ENCODE measurements around the gene TXNDC11. TPM values are rescaled to one million over a fixed set of nuclear protein-coding genes. Genes with fewer than 3 reads are reported as not detected.

The TXNDC11 gene
- total RNA-seq, 1 donor from 2014 or later, result 29.0 TPM

DNA sequence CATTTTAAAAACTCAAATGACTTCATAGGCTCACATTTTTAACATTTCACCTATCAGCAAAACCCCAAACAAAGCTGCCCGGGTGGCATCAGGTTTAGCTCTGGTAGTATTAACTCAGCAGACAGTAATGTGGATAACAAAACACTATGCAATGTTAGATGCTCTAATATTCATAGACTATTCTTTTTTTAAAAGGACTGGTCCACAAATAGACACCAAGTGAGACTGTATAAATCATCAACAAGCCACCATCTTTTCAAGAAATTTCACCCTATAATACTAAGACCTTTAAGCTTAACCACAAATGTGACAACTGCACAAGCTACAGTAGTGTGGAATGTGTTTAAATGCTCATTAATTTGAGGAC lies 54.2 kb downstream of the TXNDC11 start:
- H3K4me3 ChIP-seq (ENCODE audit: insufficient read depth, low read depth, low read length), result no peak overlapping the region
- H2AFZ ChIP-seq (ENCODE audit: low read depth, low read length), result no peak overlapping the region
- H3K27me3 ChIP-seq (ENCODE audit: insufficient read depth, low read length), result no peaks in the 10 kb centered on the region
- TF ChIP-seq, protein P1, sequence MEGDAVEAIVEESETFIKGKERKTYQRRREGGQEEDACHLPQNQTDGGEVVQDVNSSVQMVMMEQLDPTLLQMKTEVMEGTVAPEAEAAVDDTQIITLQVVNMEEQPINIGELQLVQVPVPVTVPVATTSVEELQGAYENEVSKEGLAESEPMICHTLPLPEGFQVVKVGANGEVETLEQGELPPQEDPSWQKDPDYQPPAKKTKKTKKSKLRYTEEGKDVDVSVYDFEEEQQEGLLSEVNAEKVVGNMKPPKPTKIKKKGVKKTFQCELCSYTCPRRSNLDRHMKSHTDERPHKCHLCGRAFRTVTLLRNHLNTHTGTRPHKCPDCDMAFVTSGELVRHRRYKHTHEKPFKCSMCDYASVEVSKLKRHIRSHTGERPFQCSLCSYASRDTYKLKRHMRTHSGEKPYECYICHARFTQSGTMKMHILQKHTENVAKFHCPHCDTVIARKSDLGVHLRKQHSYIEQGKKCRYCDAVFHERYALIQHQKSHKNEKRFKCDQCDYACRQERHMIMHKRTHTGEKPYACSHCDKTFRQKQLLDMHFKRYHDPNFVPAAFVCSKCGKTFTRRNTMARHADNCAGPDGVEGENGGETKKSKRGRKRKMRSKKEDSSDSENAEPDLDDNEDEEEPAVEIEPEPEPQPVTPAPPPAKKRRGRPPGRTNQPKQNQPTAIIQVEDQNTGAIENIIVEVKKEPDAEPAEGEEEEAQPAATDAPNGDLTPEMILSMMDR (IDR thresholded peaks at IDR 0.05; ENCODE audit: insufficient read depth, low read depth, low read length), result no peak
- TF ChIP-seq EZH2 (IDR thresholded peaks at IDR 0.05; ENCODE audit: insufficient read depth, low read length), result no peak
- no peaks in the 10 kb centered on the region for H3K9me3 ChIP-seq (ENCODE audit: insufficient read depth, low read depth, low read length)
- no peak overlapping the region for H3K27ac ChIP-seq (ENCODE audit: low read depth, low read length)
- peaks cover 29% of the 10 kb centered on the region for H3K36me3 ChIP-seq (ENCODE audit: insufficient read depth, low read length)
- Mint-ChIP-seq H3K9me3 (ENCODE audit: unreplicated experiment) (no peaks in the 10 kb centered on the region), H3K27me3 (ENCODE audit: low read depth, unreplicated experiment) (no peaks in the 10 kb centered on the region), H3K27ac (ENCODE audit: unreplicated experiment) (no peak overlapping the region), H3K36me3 (ENCODE audit: low read depth, unreplicated experiment) (peaks cover 32% of the 10 kb centered on the region), H3K4me1 (ENCODE audit: low read depth, unreplicated experiment) (peaks cover 2% of the 10 kb centered on the region), H3K4me3 (ENCODE audit: unreplicated experiment) (no peak overlapping the region)
- FAIRE-seq (no peak), DNase-seq (ENCODE audit: low read depth) (no peak)
- peaks cover 56% of the 10 kb centered on the region for H4K20me1 ChIP-seq (ENCODE audit: insufficient read depth, low read length)
- no peak overlapping the region for H3K4me2 ChIP-seq (ENCODE audit: low read length)
- H3K9ac ChIP-seq (ENCODE audit: low read length), result no peak overlapping the region
- H3K79me2 ChIP-seq (ENCODE audit: insufficient read depth, low read length), result peaks cover 12% of the 10 kb centered on the region
- peaks cover 5% of the 10 kb centered on the region for H3K4me1 ChIP-seq (ENCODE audit: insufficient read depth, low read length)

DNA sequence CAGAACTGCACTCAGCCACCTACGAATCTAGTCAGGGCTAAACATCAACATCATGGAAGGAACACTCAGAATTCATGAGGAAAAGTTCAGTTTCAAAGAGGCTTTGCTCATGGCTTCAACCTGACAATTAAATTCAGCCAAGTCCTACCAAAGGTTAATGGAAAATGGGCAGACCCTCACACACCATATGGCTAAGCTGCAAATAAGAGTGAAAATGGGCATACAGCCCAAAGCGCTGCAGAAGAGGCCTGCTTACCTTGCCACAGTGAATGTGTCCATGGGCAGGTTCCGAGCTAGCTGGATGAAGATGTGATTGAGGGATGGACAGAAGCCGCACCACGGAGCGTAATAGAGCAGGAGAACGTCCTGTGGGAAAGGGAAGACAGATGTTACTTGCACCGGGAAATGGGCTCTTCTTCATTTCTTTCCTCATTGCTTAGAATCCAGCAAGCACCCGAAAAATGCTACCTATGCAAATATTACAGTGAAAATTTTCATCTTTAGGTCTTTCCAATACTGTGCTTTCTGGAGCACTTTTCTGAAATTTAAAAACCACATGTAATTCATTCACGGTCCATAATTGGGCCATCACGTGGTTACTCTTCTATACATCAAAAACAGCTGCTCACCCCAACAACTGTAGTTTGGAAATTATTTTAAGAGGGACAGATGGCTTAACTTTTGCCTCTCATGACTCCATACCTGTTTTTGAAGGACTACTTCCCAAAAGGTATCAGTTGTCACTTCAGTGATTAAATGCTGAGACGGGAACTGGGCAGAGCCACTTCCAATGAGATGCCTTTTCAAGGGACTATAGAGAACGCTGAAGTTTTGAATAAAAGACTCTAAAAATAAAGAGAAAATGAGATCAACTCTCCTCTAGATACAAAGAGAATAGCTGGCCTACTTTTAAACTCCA lies 54.8 kb downstream of the TXNDC11 start:
- H3K4me1 ChIP-seq (ENCODE audit: insufficient read depth, low read length), result peaks cover 11% of the 10 kb centered on the region
- Mint-ChIP-seq H3K9me3 (ENCODE audit: unreplicated experiment) (no peaks in the 10 kb centered on the region), H3K4me3 (ENCODE audit: unreplicated experiment) (no peak overlapping the region), H3K36me3 (ENCODE audit: low read depth, unreplicated experiment) (peaks cover 31% of the 10 kb centered on the region), H3K27me3 (ENCODE audit: low read depth, unreplicated experiment) (no peaks in the 10 kb centered on the region), H3K27ac (ENCODE audit: unreplicated experiment) (no peak overlapping the region), H3K4me1 (ENCODE audit: low read depth, unreplicated experiment) (peaks cover 8% of the 10 kb centered on the region)
- no peak overlapping the region for H3K4me2 ChIP-seq (ENCODE audit: low read length)
- H3K9me3 ChIP-seq (ENCODE audit: insufficient read depth, low read depth, low read length), result no peaks in the 10 kb centered on the region
- H3K79me2 ChIP-seq (ENCODE audit: insufficient read depth, low read length), result peaks cover 12% of the 10 kb centered on the region
- TF ChIP-seq EZH2 (IDR thresholded peaks at IDR 0.05; ENCODE audit: insufficient read depth, low read length), result no peak
- TF ChIP-seq, protein P1 (IDR thresholded peaks at IDR 0.05; ENCODE audit: insufficient read depth, low read depth, low read length), result no peak
- H3K9ac ChIP-seq (ENCODE audit: low read length), result no peak overlapping the region
- peaks cover 24% of the 10 kb centered on the region for H3K36me3 ChIP-seq (ENCODE audit: insufficient read depth, low read length)
- no peak for DNase-seq (ENCODE audit: low read depth)
- no peak overlapping the region for H2AFZ ChIP-seq (ENCODE audit: low read depth, low read length)
- H3K27me3 ChIP-seq (ENCODE audit: insufficient read depth, low read length), result no peaks in the 10 kb centered on the region
- H3K27ac ChIP-seq (ENCODE audit: low read depth, low read length), result no peak overlapping the region
- no peak overlapping the region for H3K4me3 ChIP-seq (ENCODE audit: insufficient read depth, low read depth, low read length)
- H4K20me1 ChIP-seq (ENCODE audit: insufficient read depth, low read length), result peaks cover 59% of the 10 kb centered on the region
- no peak for FAIRE-seq
